ENCODE results near the gene KLF7.

The KLF7 gene

GRCh38 chr2:207061181-207061580, 104.6 kb downstream of the KLF7 start:
- DNase-seq (ENCODE audit: low read depth) = no peak
- TF ChIP-seq CTCF (IDR thresholded peaks at IDR 0.05; ENCODE audit: control insufficient read depth, insufficient read depth, low read depth, low read length, missing control alignments) = no peak
- H3K4me3 ChIP-seq (ENCODE audit: control insufficient read depth, low read depth, low read length) = no peak overlapping the region

- no peak for TF ChIP-seq CTCF (IDR thresholded peaks at IDR 0.05; ENCODE audit: control insufficient read depth, insufficient read depth, low read depth, low read length, missing control alignments)
- no peak for DNase-seq (ENCODE audit: low read depth)
- H3K4me3 ChIP-seq (ENCODE audit: control insufficient read depth, low read depth, low read length) = no peak overlapping the region
Observed at GRCh38 chr2:207055257-207055656, 110.5 kb downstream of the KLF7 start.

GRCh38 chr2:207054521-207054920, 111.2 kb downstream of the KLF7 start:
- peak; percentile 3 for DNase-seq (ENCODE audit: low read depth)
- TF ChIP-seq CTCF (IDR thresholded peaks at IDR 0.05; ENCODE audit: control insufficient read depth, insufficient read depth, low read depth, low read length, missing control alignments) = no peak
- H3K4me3 ChIP-seq (ENCODE audit: control insufficient read depth, low read depth, low read length) = no peak overlapping the region

- no peak for DNase-seq (ENCODE audit: low read depth)
- H3K4me3 ChIP-seq (ENCODE audit: control insufficient read depth, low read depth, low read length) = no peak overlapping the region
- TF ChIP-seq CTCF (IDR thresholded peaks at IDR 0.05; ENCODE audit: control insufficient read depth, insufficient read depth, low read depth, low read length, missing control alignments) = no peak
Observed at GRCh38 chr2:207051385-207051965, 114.3 kb downstream of the KLF7 start.

GRCh38 chr2:207049122-207049521, 116.6 kb downstream of the KLF7 start:
- no peak for TF ChIP-seq CTCF (IDR thresholded peaks at IDR 0.05; ENCODE audit: control insufficient read depth, insufficient read depth, low read depth, low read length, missing control alignments)
- H3K4me3 ChIP-seq (ENCODE audit: control insufficient read depth, low read depth, low read length) = no peak overlapping the region
- no peak for DNase-seq (ENCODE audit: low read depth)

- TF ChIP-seq CTCF (IDR thresholded peaks at IDR 0.05; ENCODE audit: control insufficient read depth, insufficient read depth, low read depth, low read length, missing control alignments) = no peak
- DNase-seq (ENCODE audit: low read depth) = no peak
- no peak overlapping the region for H3K4me3 ChIP-seq (ENCODE audit: control insufficient read depth, low read depth, low read length)
Observed at GRCh38 chr2:207048416-207048815, 117.3 kb downstream of the KLF7 start.

GRCh38 chr2:207046724-207047123, 119.0 kb downstream of the KLF7 start:
- no peak overlapping the region for H3K4me3 ChIP-seq (ENCODE audit: control insufficient read depth, low read depth, low read length)
- TF ChIP-seq CTCF (IDR thresholded peaks at IDR 0.05; ENCODE audit: control insufficient read depth, insufficient read depth, low read depth, low read length, missing control alignments) = no peak
- DNase-seq (ENCODE audit: low read depth) = peak; percentile 16
